GM08714 (cell line): ENCODE results near the gene IGLL1.
"Not testable (repeated sequence)": the region's sequence is repeated elsewhere in the genome, so short reads cannot be mapped to it uniquely, and the experiment has no call there.

ENCODE experiments used
- H3K4me3 ChIP-seq: fragments of 200-500 bp; sonication (Bioruptor generic); 2 replicates; pipeline ENCODE4 v1.5.1; 2014; ENCODE audit warnings: mild to moderate bottlenecking, low read length, inconsistent platforms
- ZNF274 ChIP-seq: IDR thresholded peaks from 2 replicates; pipeline ENCODE4 v1.6.1; 2012; ENCODE audit warnings: mild to moderate bottlenecking, low read depth, low read length

Gene IGLL1

DNA sequence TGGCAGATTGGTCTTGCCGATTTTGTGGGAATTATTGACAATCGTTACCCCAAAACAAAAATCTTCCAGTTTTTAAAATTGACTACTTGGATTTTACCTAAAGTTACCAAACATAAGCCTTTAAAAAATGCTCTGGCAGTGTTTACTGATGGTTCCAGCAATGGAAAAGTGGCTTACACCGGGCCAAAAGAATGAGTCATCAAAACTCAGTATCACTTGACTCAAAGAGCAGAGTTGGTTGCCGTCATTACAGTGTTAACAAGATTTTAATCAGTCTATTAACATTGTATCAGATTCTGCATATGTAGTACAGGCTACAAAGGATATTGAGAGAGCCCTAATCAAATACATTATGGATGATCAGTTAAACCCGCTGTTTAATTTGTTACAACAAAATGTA, 37.2 kb downstream of the IGLL1 start:
- H3K4me3 ChIP-seq = no peak overlapping the region
- no peak for TF ChIP-seq ZNF274

GRCh38 chr22:23542391-23542790, 37.7 kb downstream of the IGLL1 start:
- not testable (repeated sequence) for H3K4me3 ChIP-seq

- not testable (repeated sequence) for H3K4me3 ChIP-seq
Observed at GRCh38 chr22:23541849-23542281, 38.2 kb downstream of the IGLL1 start.

DNA sequence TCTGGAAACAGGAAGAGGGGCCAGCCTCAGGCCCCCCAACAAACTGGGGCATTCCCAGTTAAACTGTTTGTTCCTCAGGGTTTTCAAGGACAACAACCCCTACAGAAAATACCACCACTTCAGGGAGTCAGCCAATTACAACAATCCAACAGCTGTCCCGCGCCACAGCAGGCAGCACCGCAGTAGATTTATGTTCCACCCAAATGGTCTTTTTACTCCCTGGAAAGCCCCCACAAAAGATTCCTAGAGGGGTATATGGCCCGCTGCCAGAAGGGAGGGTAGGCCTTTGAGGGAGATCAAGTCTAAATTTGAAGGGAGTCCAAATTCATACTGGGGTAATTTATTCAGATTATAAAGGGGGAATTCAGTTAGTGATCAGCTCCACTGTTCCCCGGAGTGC, 39.3 kb downstream of the IGLL1 start:
- not testable (repeated sequence) for H3K4me3 ChIP-seq

DNA sequence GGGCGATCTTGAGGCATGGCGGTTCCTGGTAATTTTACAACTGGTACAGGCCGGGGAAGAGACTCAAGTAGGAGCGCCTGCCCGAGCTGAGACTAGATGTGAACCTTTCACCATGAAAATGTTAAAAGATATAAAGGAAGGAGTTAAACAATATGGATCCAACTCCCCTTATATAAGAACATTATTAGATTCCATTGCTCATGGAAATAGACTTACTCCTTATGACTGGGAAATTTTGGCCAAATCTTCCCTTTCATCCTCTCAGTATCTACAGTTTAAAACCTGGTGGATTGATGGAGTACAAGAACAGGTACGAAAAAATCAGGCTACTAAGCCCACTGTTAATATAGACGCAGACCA, 40.3 kb downstream of the IGLL1 start:
- not testable (repeated sequence) for H3K4me3 ChIP-seq

DNA sequence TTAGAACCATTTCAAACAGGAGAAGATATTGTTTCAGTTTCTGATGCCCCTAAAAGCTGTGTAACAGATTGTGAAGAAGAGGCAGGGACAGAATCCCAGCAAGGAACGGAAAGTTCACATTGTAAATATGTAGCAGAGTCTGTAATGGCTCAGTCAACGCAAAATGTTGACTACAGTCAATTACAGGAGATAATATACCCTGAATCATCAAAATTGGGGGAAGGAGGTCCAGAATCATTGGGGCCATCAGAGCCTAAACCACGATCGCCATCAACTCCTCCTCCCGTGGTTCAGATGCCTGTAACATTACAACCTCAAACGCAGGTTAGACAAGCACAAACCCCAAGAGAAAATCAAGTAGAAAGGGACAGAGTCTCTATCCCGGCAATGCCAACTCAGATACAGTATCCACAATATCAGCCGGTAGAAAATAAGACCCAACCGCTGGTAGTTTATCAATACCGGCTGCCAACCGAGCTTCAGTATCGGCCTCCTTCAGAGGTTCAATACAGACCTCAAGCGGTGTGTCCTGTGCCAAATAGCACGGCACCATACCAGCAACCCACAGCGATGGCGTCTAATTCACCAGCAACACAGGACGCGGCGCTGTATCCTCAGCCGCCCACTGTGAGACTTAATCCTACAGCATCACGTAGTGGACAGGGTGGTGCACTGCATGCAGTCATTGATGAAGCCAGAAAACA, 40.8 kb downstream of the IGLL1 start:
- TF ChIP-seq ZNF274 = no peak
- no peak overlapping the region for H3K4me3 ChIP-seq

DNA sequence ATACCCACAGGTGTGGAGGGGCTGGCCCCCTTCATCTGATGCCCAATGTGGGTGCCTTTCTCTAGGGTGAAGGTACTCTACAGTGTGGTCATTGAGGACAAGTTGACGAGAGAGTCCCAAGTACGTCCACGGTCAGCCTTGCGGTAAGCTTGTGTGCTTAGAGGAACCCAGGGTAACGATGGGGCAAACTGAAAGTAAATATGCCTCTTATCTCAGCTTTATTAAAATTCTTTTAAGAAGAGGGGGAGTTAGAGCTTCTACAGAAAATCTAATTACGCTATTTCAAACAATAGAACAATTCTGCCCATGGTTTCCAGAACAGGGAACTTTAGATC, 41.4 kb downstream of the IGLL1 start:
- not testable (repeated sequence) for H3K4me3 ChIP-seq

- not testable (repeated sequence) for H3K4me3 ChIP-seq
Observed at GRCh38 chr22:23537830-23538695, 42.0 kb downstream of the IGLL1 start.

GRCh38 chr22:23537416-23537815, 42.7 kb downstream of the IGLL1 start:
- no peak overlapping the region for H3K4me3 ChIP-seq
- TF ChIP-seq ZNF274 = no peak

GRCh38 chr22:23536821-23537345, 43.2 kb downstream of the IGLL1 start:
- no peak overlapping the region for H3K4me3 ChIP-seq
- no peak for TF ChIP-seq ZNF274

DNA sequence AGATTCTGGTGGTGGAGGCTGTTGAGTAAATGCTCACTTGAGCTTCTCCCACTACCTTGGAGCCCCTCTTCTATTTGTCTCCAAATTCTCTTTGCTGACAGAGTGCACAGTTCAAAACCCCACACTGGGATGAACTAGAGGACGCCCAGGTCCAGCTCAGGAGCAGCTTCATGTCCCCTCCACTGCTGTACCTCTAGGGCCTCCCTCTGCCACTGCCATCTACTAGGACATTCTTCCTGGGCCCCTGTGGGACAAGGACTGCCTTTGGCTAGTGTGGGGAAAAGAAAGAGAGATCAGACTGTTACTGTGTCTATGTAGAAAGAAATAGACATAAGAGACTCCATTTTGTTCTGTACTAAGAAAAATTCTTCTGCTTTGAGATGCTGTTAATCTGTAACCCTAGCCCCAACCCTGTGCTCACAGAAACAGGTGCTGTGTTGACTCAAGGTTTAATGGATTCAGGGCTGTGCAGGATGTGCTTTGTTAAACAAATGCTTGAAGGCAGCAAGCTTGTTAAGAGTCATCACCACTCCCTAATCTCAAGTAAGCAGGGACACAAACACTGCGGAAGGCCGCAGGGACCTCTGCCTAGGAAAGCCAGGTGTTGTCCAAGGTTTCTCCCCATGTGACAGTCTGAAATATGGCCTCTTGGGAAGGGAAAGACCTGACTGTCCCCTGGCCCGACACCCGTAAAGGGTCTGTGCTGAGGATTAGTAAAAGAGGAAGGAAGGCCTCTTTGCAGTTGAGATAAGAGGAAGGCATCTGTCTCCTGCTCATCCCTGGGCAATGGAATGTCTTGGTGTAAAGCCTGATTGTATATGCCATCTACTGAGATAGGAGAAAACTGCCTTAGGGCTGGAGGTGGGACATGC, 44.1 kb downstream of the IGLL1 start:
- H3K4me3 ChIP-seq = not testable (repeated sequence)

DNA sequence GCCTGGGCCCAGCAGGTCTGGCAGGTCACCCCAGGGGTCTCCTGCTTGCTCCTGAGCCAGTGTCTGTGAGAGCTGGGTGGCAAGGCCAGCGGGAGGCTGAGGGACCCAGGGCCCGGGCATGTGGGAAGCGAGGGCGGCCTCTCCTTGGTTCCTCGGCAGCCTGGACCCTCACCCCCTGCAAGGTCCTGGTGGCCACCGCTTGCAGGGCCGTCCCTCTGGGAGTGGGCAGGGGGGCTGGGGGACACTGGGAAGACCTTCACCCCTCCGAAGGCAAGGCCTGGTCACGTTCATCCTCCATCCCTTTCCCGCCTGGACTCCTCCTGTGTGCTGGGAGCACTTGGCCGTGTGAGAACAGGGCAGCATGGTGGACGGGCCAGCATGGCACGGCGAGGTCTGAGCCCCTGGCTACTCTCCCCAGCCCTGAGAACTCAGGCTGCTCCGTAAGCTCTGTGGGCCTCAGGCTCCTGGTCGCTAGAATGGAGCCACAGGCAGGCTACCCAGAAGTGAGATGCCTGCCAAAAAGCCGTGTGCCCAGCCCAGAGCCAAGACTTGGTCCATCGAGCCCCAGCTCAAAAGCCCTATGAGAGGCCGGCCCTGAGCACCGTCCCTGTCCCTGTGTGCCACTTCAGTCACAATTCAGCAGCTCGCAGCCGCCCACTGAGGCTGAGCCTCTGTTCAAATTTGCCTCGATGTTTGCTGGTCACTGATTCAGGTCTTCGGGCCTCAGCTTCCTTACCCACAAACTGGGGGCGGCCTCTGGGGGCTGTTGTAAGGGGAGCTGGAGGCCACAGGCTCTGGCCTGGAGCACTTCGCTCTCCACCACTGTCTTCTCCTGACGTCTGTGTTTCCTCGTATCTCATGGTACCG, 45.0 kb downstream of the IGLL1 start:
- no peak for TF ChIP-seq ZNF274
- H3K4me3 ChIP-seq = no peak overlapping the region

DNA sequence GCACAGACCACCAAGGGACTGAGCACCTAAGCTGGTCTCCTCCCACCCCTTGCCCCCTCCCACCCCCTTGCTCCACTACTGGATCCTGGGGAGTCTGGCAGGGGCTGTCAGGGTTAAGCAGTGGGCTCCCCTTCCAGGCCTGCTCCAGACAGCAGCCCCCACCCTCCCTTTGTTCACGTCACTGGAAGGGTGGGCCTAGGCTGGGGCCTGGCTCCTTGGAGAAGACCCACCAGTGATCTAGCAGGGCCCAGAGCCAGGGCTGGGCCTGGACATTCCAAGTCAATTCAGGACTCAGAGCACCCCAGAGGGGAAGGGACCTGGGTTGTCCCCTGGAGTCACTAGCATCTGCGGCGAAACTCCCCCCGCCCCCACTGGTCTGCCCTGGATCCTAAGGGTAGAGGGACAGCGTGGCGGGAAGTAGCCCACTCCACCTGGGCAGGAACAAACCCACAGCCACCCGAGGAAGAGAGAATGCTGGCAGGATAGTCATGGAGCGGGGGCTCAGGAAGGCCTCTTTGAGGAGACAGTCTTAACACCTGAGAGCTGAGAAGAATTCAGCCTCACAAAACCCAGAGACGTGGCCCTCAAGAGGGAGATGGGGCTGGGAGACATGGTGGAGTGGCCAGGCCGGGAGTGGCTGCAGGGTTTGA, 45.8 kb downstream of the IGLL1 start:
- H3K4me3 ChIP-seq = no peak overlapping the region
- no peak for TF ChIP-seq ZNF274

GRCh38 chr22:23533771-23534191, 46.3 kb downstream of the IGLL1 start:
- H3K4me3 ChIP-seq = no peak overlapping the region
- TF ChIP-seq ZNF274 = no peak
